ENCODE results near the gene NGEF. TPM values are rescaled to one million over a fixed set of nuclear protein-coding genes. Genes with fewer than 3 reads are reported as not detected.

NGEF gene
- total and polyA plus RNA-seq, 10 of the 15 experiments (the other 5 are each of a cell fraction or from before 2014, with no cell fraction given): 0.12 TPM; not detected in 9

- Histone ChIP-seq H3K9ac (ENCODE audit: control insufficient read depth, insufficient read depth, low read length) (no peak overlapping the region), H3K36me3 (ENCODE audit: control insufficient read depth in 2 of 2, insufficient read depth in 2 of 2, low read length in 1 of 2) (no peaks in the 10 kb centered on the region), H3K4me3 (no peak overlapping the region), H3K9me3 (replicated peaks; ENCODE audit: control insufficient read depth, insufficient read depth, low read length) (no peaks in the 10 kb centered on the region), H4K20me1 (ENCODE audit: control insufficient read depth, insufficient read depth) (no peaks in the 10 kb centered on the region), H3K27me3 (replicated peaks in 1 of 2; ENCODE audit: control insufficient read depth in 2 of 2, insufficient read depth in 2 of 2, low read length in 1 of 2) (peaks cover 0 to 3% of the 10 kb centered on the region in 2 experiments; a peak in 1 of 4 replicates), H3K27ac (ENCODE audit: control insufficient read depth, insufficient read depth) (no peak overlapping the region), H3K4me1 (ENCODE audit: control insufficient read depth, insufficient read depth, low read length) (no peaks in the 10 kb centered on the region; the same call in 1 of the 2 replicates), H2AFZ (ENCODE audit: control insufficient read depth, low read depth, low read length) (no peak overlapping the region), H3K79me2 (ENCODE audit: control insufficient read depth, insufficient read depth, low read length) (no peaks in the 10 kb centered on the region), H3K4me2 (ENCODE audit: control insufficient read depth, insufficient read depth) (no peak overlapping the region)
- no peak for TF ChIP-seq NFYA (IDR thresholded peaks at IDR 0.05; ENCODE audit: borderline replicate concordance, low read depth, low read length)
- TF ChIP-seq NR2F1 (conservative IDR thresholded peaks at IDR 0.05): no peak
- TF ChIP-seq ZBTB40 (IDR thresholded peaks at IDR 0.05; ENCODE audit: borderline replicate concordance): no peak
- no peak for TF ChIP-seq ATF3 (IDR thresholded peaks at IDR 0.05; ENCODE audit: borderline replicate concordance, extremely low read depth, low read depth, low read length)
- TF ChIP-seq NR2C2 (IDR thresholded peaks at IDR 0.05; ENCODE audit: borderline replicate concordance, control insufficient read depth, insufficient read length, low read depth): no peak
- no peak for TF ChIP-seq MEF2B (IDR thresholded peaks at IDR 0.05; ENCODE audit: partially characterized antibody, poor library complexity, severe bottlenecking)
- no peak for TF ChIP-seq BRCA1 (IDR thresholded peaks at IDR 0.05; ENCODE audit: low read depth, low read length)
- no peak for TF ChIP-seq KDM1A (IDR thresholded peaks at IDR 0.05; ENCODE audit: borderline replicate concordance)
- TF ChIP-seq IRF5 (IDR thresholded peaks at IDR 0.05; ENCODE audit: borderline replicate concordance): no peak
- TF ChIP-seq RB1 (IDR thresholded peaks at IDR 0.05; ENCODE audit: borderline replicate concordance): no peak
- no peak for TF ChIP-seq SREBF1 (IDR thresholded peaks at IDR 0.05; ENCODE audit: low read length)
- no peak for TF ChIP-seq NFYB (IDR thresholded peaks at IDR 0.05; ENCODE audit: insufficient read depth, low read depth, low read length)
- intact Hi-C loops (cut with micrococcal nuclease; ENCODE audit: unreplicated experiment) (no loop called here), in situ Hi-C loops (cut with MboI) (no loop called here)
- POLR2A ChIA-PET: interaction anchor here (0.6 kb wide), 1 partner anchor 68 kb away, joined by 3 read pairs; no protein-coding TSS in a partner anchor
- 25% methylated on average over 6 of the region's 6 CpGs for WGBS (ENCODE audit: insufficient coverage, insufficient replicate concordance, low lambda C conversion rate, missing lambda C conversion rate)
- SMC1A ChIA-PET (ENCODE audit: uncharacterized antibody, unreplicated experiment): no interaction called here
- DNase-seq (ENCODE audit: low read depth, low spot score) (no peak), FAIRE-seq (no peak), ATAC-seq (no peak)
- no TSS peak for BruUV-seq (replicated peaks)
- CTCF ChIA-PET: interaction anchor here (0.7 to 1.9 kb wide), 3 partner anchors 14 to 23 kb away, joined by 3 to 8 read pairs (median 5); no protein-coding TSS in a partner anchor
- RAD21 ChIA-PET (ENCODE audit: unreplicated experiment): no interaction called here
These were observed 6.4 kb downstream of the NGEF start for GRCh38 chr2:233006648-233007047.
